ENCODE data around the gene PLD1.
"Not testable (repeated sequence)": the region's sequence is repeated elsewhere in the genome, so short reads cannot be mapped to it uniquely, and the experiment has no call there.

PLD1 gene

DNA sequence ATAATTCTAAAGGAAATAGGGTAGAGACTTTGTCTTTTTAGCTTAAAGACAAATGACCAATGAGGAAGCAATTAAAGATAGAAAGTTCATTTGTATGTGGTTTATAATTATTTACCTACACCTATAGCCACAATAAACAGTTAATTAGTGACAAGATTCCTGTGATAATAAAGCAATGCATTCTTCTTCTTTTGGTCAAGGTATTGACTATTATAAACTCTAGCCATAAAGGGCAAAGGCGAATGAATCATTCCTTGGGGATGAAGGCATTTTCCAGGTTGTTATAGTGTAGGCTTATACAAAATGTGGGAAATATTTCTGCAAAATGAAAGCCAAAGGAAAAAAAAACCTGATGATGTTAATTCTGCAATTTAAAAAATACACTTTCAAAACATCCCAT lies 115.4 kb downstream of the PLD1 start:
- no peak for DNase-seq

GRCh38 chr3:171692551-171692950 lies 117.7 kb downstream of the PLD1 start:
- not testable (repeated sequence) for DNase-seq

DNA sequence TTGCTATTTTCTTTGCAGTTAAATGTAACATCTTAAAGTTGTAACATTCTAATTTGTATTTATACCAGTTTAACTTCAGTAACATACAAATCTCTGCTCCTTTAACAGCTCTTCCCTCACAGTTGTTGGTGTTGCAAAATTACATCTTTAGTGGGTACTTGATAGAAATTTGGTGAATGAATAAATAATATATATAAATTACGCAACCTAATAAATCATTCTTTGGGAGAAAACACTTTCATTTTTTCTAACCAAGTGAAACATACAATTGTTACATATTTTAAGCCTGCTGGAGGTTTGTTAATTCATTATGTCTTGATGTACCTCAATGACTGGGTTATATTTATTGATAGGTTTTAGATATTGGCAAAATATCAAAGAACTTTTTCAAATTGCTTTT lies 118.8 kb downstream of the PLD1 start:
- DNase-seq = no peak

DNA sequence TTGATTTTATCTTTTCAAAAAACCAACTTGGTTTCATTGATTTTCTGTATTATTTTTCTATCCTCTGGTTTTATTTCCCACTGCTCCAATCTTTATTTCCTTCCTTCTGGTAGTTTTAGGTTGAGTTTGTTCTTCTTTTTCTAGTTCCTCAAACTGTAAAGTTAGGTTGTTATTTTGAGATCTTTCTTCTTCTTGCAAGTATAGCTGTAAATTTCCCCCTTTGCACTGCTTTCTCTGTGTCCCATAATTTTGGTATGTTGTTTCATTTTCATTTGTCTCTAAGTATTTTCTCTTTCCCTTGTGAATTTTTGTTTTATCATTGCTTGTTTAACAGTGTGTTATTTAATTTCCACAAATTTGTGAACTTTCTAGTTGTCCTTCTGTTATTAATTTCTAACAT lies 120.0 kb downstream of the PLD1 start:
- no peak for DNase-seq

DNA sequence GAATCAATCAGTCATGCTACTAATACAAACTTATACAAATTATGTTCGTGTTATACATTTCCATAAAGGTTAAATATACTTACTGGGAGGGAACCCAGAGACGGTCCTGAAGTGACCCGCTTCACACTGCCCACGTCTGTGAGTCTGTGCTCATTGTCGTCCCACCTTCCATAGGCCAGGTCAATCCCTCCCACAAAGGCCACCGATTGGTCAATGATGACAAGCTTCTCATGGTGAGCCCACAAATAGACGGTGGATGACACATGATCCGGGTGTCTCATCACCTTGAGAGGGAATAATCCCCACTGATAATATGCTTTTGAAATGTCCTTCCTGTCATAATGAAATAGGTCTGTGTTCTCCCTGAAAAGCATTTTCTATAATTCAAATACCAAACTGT lies 121.7 kb downstream of the PLD1 start:
- no peak for DNase-seq

DNA sequence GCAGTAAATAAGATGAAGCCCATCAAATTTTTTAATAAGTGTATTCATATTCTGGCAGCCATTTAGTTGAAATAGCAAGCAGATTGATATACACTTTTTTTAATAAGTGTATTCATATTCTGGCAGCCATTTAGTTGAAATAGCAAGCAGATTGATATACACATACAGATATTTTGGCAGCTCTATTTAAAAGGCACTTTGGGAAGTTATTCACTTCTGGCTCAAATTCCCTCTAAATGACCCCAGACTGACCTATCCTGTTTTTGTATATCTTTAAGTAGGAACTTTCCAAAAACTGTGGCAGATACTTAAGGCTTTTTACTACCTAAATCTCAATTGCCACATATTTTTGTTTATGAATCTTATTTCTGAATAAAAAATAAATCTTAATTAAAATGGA lies 122.3 kb downstream of the PLD1 start:
- DNase-seq = no peak

DNA sequence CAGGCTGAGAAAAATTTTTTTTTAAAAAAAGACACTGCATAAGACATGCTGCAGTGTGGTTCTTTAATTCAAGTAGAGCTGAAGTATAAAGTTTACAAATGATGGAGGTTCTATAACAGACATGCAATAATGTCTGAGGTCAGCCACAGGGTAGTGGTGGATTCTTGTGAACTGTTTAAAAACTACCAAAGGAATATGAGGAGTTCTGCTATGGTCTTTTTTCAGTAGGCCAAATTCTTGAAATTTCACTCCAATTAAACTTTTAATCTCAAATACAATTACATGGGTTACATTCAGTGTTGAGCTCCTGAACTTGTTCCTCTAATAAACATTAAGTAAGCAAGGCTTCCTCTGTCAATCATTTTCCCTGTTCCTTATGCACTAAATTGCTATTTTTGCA lies 122.7 kb downstream of the PLD1 start:
- DNase-seq = no peak

GRCh38 chr3:171687064-171687463 lies 123.2 kb downstream of the PLD1 start:
- no peak for DNase-seq

DNA sequence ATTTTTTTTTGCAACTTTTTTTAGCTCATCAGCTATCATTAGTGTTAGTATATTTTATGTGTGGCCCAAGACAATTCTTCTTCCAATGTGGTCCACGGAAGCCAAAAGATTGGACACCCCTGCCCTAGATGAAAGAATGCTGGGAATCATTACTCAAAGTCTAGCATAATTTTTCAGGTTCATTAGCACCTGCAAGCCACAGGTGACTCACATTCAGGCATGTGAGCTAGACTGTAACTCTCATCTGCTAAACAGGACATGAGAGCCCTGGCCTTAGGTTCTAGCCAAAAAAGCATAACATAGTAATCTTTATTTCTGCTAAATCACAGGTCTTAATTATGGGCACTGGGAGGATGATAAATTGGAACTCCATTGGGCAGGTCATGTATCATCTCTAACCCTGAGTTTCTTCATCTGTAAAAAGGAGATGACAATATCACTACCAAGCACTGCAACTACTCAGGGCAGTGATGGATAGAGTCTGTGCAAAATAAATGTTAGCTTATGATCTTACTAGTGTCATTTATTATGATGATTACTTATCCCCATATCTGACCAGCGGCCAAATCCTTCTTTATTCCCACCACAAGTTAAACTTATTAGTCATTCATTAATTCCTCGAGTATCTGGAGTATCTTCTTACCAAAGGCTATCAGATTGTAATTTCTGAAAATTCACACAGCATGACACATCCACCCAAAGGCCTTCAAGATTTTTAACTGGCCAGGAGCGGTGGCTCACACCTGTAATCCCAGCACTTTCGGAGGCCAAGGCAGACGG lies 125.0 kb downstream of the PLD1 start:
- no peak for DNase-seq

DNA sequence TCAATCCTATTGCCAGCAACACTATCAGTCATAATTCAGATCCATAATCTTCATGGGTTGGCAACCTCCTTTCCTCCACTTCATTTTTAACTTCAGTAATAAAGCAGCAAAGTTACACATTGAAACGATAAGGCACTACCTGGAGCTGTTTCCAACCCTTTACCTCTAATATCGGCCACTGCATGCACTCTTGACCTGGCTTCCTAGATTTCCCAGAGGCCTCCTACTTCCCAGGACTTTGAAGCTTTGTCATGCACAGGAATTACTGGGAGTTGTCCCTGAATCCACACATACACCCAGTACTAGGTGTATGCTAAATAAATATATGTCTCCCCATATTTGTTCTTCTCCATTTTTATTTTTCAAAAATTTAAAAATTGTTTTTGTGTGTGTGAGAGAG lies 126.1 kb downstream of the PLD1 start:
- DNase-seq = no peak

DNA sequence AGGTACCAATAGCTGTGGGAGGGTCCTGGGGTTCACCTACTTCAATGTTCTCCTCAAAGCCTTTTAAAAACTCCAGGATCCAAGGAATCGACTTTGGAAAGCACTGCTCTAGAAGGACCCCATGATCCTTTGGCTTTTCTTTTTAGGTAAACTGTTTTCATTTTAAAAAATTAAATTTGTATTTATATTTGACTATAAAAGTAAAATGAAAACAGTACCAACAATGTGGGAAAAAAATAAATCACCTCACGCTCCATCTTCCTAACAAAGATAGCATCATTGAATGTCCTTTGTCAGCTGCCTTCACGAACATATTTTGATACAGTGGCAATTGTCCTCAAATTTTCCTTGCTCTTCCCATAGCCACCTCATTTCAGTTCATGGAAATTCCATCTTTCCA lies 127.5 kb downstream of the PLD1 start:
- DNase-seq = no peak

DNA sequence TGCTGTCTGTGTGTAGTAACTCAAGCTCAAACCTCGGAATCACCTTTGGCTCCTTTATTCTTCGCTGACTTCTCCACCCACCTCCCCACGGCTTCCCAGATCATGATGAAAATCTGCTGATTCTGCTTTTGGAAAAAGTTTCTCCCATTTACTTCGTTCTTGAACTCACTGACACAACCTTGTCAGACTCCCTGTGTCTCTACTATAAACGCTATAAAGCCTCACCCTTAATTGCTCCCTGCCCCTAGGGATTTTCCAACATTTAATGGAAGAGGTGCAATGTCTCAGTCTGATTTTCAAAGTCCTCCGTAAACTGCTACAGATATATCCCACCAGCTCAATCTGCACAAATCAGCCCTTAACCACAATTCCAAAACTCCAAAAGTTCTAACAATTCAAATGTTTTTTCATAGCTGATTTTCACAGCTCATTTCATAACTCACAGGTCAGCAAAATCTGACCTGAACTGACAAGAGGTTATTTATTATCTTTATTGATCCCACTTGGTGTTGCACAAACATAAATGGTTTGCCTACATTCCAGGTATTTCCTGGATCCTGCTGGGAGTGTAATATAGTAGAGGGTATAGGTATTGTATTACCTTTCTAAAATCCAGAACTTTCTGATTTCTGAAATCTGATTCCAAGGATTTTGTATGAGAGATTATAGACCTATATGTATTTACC lies 129.4 kb downstream of the PLD1 start:
- DNase-seq = no peak

DNA sequence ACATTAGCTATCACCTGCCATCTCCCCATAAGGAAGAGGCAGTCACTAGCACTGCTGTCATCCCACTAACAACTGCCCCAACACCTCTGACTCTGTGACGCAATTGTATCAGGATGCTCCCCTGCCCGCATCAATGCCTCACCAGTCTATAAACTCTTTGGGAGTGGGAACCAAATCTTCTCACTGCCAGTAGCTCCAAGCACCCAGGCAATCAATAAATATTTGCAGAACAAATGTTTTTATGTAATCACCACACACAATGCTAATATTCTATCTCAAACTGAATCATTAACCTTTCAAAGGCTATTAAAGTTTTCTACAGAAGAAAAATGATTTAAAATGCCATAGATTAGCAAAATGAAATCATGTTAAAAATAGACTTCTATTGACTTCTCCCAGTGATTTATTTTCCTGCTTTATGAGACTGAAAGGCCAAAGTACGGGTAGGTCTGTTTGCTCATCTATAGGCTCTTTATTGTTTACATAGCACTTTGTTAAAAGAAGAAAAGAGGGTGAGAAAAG lies 131.3 kb downstream of the PLD1 start:
- DNase-seq = peak; percentile 19

DNA sequence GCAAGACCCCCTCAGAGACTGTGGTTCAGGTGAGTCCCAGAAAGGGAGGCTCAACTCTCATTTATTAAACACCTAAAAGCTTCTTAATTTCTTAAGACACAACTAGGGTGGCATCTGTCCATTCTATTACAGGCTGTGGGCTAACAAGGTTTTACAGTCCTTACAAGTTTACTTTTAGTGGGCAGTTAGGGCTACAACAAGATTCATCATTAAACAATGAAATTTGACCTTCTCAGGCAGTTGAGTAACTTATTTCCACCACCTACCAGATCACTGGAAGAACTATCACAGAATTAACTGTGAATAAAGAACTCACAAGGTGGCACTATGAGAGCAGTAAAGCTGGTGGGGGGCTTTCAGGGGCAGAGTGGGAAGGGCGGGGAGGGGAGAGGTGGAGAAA lies 132.6 kb downstream of the PLD1 start:
- no peak for DNase-seq

DNA sequence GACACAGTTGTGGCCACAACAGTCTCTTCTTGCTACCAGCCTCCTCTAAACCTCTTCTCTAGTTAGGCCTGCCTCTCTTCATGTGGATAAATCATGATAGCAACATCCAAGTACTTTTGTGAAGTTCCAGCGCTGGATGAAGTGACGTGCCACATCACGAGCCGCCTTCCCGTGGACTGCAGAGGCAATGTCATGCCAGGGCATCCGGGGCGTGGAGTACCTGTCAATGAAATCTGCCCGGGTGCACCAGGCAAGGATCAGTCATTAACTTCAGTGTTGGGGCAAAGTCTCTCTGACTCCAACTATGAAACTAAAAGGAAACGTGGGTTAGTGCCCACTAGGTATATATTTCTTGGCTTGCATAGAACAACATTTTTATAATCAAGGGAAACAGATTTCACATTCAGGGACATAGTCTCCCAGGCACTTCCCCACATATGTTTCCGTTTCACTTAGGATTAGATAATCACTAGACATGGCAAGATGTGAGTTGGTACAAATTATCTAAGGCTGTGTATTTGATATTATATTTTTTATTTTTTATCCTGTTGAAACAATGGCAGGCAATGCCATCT lies 133.6 kb downstream of the PLD1 start:
- no peak for DNase-seq

DNA sequence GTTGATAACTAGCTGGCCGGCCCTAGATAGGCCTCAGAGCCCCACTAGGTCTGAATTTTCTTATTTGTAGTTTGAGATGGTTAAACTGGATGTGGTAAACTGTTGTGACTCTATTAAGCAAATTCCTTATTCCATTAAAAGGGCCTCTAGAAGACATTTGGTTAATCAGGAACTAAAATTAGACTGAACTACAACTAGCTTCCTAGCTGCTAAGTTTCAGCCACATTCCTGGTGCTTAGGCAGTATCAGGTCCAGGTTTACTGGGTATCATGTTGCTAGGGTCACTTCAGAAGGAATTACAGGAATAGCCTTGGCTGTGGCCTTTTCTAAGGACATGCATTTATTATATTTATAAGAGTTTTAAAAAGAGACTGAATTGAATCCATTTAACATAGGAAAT lies 136.3 kb downstream of the PLD1 start:
- DNase-seq = no peak

DNA sequence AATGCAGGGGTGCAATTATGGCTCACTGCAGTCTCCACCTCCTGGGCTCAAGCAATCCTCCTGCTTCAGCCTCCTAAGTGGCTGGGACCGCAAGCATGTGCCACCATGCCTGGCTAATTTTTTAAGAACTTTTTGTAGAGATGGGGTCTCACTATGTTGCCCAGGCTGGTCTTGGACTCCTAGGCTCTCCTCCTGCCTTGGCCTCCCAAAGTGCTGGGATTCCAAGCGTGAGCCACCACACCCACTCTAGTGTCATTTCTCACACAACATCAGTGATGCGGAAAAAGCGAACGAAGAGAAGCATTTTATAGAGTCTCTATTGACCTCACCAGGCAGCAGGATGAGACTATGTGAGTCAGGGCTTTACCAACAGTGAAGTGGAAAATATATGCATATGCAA lies 137.7 kb downstream of the PLD1 start:
- no peak for DNase-seq

- no peak for DNase-seq
These were observed 138.2 kb downstream of the PLD1 start for GRCh38 chr3:171672124-171672523.

DNA sequence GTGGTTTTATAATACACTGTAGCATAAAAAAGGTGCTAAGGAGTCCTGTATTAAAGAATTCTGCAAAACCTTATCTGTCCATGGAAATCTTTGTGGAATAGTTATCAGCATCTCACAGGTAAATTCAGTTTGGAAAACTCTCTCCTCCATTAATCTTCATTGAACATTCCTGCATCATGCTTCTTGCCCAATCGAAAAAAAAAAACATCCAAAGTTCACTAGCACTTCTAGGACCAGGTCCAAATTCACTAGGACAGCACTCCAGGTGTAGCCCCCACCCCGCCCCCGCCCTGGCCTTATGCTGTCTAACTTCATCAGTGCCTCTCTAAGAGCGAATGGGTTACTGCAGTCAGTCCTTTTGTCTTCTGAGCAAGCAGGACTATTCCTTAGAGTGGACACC lies 138.6 kb downstream of the PLD1 start:
- DNase-seq = no peak

DNA sequence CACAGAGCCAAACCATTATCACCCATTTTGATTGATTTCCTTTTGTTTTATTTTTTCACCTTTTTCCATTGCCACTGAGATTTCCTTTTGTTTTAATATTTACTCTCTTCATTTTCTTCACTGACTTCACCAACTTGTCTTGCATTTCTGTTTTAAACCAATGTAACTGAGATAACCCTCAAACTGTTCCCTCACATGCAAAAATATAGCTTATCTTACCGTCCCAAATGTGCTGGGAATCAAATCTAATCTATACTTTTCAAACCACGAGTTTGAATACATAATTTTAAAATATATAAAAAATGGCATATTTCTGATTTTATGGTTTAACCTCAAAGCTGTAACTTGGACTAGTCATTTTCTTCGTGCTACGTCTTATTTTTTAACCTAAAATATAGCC lies 143.8 kb downstream of the PLD1 start:
- no peak for DNase-seq

DNA sequence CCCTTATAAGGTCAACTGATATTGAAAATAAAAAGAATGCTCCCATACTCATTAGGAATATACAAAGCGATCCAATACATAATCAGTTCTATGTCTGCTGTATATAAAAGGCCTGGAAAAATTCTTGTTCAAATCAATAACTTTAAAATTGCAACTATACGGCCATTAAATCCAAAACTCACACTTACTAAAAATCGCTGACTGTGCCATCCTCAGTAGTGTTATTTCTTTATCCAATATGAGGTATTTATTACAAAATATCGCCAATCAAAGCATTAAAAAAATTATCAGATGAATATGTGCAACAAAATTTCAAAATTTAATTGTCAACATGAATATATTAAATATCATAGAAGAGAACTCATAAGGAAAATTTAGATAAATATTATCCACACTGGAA lies 146.5 kb downstream of the PLD1 start:
- DNase-seq = no peak

- no peak for DNase-seq
These were observed 148.8 kb downstream of the PLD1 start for GRCh38 chr3:171661484-171661883.

DNA sequence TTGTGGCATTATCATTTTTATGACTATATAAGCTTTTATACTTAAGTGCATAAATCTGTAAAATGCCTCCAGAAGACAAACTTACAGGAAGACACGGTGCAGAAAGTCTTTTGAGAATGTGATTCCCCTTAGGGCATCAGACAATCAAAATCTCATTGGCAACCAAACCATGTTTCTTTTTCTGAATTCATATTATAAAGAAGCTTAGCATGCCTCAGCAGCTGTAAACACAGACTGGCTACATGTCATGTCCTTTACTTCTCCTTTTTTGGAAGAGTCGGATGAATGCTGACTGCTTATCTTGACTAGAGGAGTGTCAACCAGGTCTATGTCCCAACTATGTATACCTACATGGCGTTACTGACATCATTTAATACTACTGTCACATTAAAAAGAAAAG lies 150.1 kb downstream of the PLD1 start:
- DNase-seq = no peak

- DNase-seq = no peak
These were observed 151.4 kb downstream of the PLD1 start for GRCh38 chr3:171658841-171659240.
